ENCODE results near the gene SMAD3.

Gene SMAD3

DNA sequence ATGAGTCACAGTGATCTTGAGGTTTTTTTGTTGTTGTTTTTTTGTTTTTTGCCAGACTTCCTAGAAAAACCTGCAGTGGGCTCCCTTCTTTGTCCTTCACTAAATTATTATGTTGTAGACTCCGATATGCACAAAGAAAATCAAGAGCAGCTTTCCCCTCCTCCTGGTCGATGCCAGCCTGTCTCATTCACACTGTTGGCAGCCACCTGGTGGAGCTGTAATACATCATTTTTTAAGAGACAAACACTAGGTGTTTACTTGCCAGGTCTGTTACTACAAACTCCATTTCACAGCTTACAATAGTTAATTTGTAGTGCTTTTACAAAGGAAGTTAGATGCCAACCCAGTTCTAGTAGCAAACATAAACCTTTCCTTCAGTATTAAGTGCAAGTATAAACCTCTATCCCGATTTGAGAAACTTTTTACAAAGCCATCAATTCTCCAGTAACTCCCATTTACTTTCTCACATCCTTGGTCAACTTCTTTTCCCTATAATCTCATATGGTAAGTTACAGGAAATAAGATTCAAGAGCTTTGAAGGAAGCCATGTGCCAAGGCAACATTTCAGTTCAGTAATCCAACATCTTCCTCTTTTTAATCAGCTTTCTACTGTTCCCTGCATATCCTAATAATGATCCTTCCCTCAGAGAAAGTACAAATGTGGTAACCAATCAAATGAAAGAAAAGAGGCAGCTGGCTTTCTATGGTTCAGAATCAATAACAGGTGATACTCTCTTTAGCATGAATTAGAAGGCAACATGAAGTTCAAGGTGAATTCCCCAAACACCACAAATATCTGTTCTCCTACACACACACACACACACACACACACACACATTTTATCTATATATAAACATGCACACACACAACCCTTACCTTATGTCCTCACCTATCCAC lies 175.1 kb downstream of the SMAD3 start:
- Histone ChIP-seq H2BK15ac (replicated peaks; ENCODE audit: low read depth) (no peak overlapping the region), H2AK5ac (ENCODE audit: low read length) (no peak overlapping the region), H3K79me1 (ENCODE audit: low read length) (peaks cover 13% of the 10 kb centered on the region), H4K8ac (ENCODE audit: low read depth, low read length) (no peak overlapping the region), H2BK5ac (ENCODE audit: low read length) (no peak overlapping the region), H3K56ac (ENCODE audit: low read length) (no peak overlapping the region), H3K4me2 (ENCODE audit: low read length) (no peak overlapping the region), H3K27ac (ENCODE audit: low read depth, low read length) (no peak overlapping the region), H3K27me3 (ENCODE audit: insufficient read depth, low read length, poor library complexity) (no peaks in the 10 kb centered on the region), H3K18ac (ENCODE audit: low read length) (no peak overlapping the region), H3K4me3 (ENCODE audit: low read length) (no peak overlapping the region), H3K79me2 (ENCODE audit: control insufficient read depth, insufficient read depth, low read length) (peaks cover 12% of the 10 kb centered on the region), H2BK120ac (ENCODE audit: low read depth, low read length) (peak overlapping the region; percentile 14), H3K4ac (ENCODE audit: low read depth, low read length) (no peak overlapping the region), H4K5ac (ENCODE audit: low read length) (no peak overlapping the region), H3K9ac (ENCODE audit: low read length) (no peak overlapping the region), H3K4me1 (ENCODE audit: control insufficient read depth, low read depth, low read length) (peaks cover 5% of the 10 kb centered on the region), H3K23ac (ENCODE audit: low read length) (no peak overlapping the region), H3K36me3 (ENCODE audit: control insufficient read depth, insufficient read depth, low read length) (no peaks in the 10 kb centered on the region)
- DNase-seq, result peak; percentile 30
- no CpG with 5 or more reads among the region's 3 CpGs for WGBS (ENCODE audit: extremely low coverage, insufficient coverage, low lambda C conversion rate)

GRCh38 chr15:67241132-67241855 lies 175.9 kb downstream of the SMAD3 start:
- peaks cover 15% of the 10 kb centered on the region for H3K79me2 ChIP-seq (ENCODE audit: control insufficient read depth, insufficient read depth, low read length)
- no peak overlapping the region for H2BK5ac ChIP-seq (ENCODE audit: low read length)
- no peak overlapping the region for H4K8ac ChIP-seq (ENCODE audit: low read depth, low read length)
- no peak overlapping the region for H3K56ac ChIP-seq (ENCODE audit: low read length)
- H3K4ac ChIP-seq (ENCODE audit: low read depth, low read length), result no peak overlapping the region
- DNase-seq, result peak; percentile 6
- H3K18ac ChIP-seq (ENCODE audit: low read length), result no peak overlapping the region
- H4K5ac ChIP-seq (ENCODE audit: low read length), result no peak overlapping the region
- H3K4me1 ChIP-seq (ENCODE audit: control insufficient read depth, low read depth, low read length), result peaks cover 5% of the 10 kb centered on the region
- WGBS (ENCODE audit: extremely low coverage, insufficient coverage, low lambda C conversion rate), result no CpG with 5 or more reads among the region's 4 CpGs
- H2BK120ac ChIP-seq (ENCODE audit: low read depth, low read length), result peak overlapping the region; percentile 14
- no peaks in the 10 kb centered on the region for H3K27me3 ChIP-seq (ENCODE audit: insufficient read depth, low read length, poor library complexity)
- no peak overlapping the region for H3K9ac ChIP-seq (ENCODE audit: low read length)
- no peaks in the 10 kb centered on the region for H3K36me3 ChIP-seq (ENCODE audit: control insufficient read depth, insufficient read depth, low read length)
- H3K4me2 ChIP-seq (ENCODE audit: low read length), result no peak overlapping the region
- H2BK15ac ChIP-seq (replicated peaks; ENCODE audit: low read depth), result no peak overlapping the region
- no peak overlapping the region for H3K23ac ChIP-seq (ENCODE audit: low read length)
- no peak overlapping the region for H3K4me3 ChIP-seq (ENCODE audit: low read length)
- H3K27ac ChIP-seq (ENCODE audit: low read depth, low read length), result no peak overlapping the region
- H3K79me1 ChIP-seq (ENCODE audit: low read length), result peaks cover 13% of the 10 kb centered on the region
- H2AK5ac ChIP-seq (ENCODE audit: low read length), result no peak overlapping the region

DNA sequence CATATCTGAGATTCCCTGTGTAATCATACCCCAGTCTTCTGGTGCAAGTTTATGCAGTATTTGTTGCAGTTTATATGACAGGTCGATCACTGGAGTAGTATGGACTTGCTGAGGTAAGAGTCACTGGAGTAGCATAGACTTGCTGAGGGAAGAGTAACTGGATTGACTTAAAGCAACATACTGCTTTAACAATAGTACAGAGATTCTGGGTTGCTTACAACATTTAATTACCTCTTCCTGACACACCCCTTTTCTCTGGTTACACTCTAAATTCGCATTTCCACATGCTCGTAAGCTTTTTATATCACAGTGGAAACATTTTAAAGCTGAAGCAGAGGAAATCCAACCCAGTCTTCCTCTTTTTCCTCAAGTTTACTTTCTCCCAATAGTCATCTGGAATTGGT lies 177.3 kb downstream of the SMAD3 start:
- no CpG with 5 or more reads among the region's 3 CpGs for WGBS (ENCODE audit: extremely low coverage, insufficient coverage, low lambda C conversion rate)

More for the DNA sequence above, 177.3 kb downstream of the SMAD3 start:
- no peak overlapping the region for H4K8ac ChIP-seq (ENCODE audit: low read depth, low read length)
- DNase-seq, result no peak
- no peak overlapping the region for H3K4ac ChIP-seq (ENCODE audit: low read depth, low read length)
- H3K56ac ChIP-seq (ENCODE audit: low read length), result no peak overlapping the region
- no peak overlapping the region for H4K5ac ChIP-seq (ENCODE audit: low read length)
- H3K4me3 ChIP-seq (ENCODE audit: low read length), result no peak overlapping the region
- H3K27ac ChIP-seq (ENCODE audit: low read depth, low read length), result no peak overlapping the region
- H3K79me2 ChIP-seq (ENCODE audit: control insufficient read depth, insufficient read depth, low read length), result peaks cover 17% of the 10 kb centered on the region
- no peak overlapping the region for H3K9ac ChIP-seq (ENCODE audit: low read length)
- H3K4me1 ChIP-seq (ENCODE audit: control insufficient read depth, low read depth, low read length), result peaks cover 5% of the 10 kb centered on the region
- H3K79me1 ChIP-seq (ENCODE audit: low read length), result peaks cover 13% of the 10 kb centered on the region
- no peak overlapping the region for H2AK5ac ChIP-seq (ENCODE audit: low read length)
- H3K4me2 ChIP-seq (ENCODE audit: low read length), result no peak overlapping the region
- H3K23ac ChIP-seq (ENCODE audit: low read length), result no peak overlapping the region
- H3K27me3 ChIP-seq (ENCODE audit: insufficient read depth, low read length, poor library complexity), result no peaks in the 10 kb centered on the region
- no peak overlapping the region for H2BK5ac ChIP-seq (ENCODE audit: low read length)
- H2BK120ac ChIP-seq (ENCODE audit: low read depth, low read length), result no peak overlapping the region
- no peak overlapping the region for H3K18ac ChIP-seq (ENCODE audit: low read length)
- H3K36me3 ChIP-seq (ENCODE audit: control insufficient read depth, insufficient read depth, low read length), result no peaks in the 10 kb centered on the region
- no peak overlapping the region for H2BK15ac ChIP-seq (replicated peaks; ENCODE audit: low read depth)

Data from mesendoderm (in vitro differentiated cells).